HG02759 (cell line): ENCODE data around the gene TMED7.
"Not testable (repeated sequence)": the region's sequence is repeated elsewhere in the genome, so short reads cannot be mapped to it uniquely, and the experiment has no call there.

Source experiments
- ATAC-seq: cut with Tn5 transposase; IDR thresholded peaks from one replicate; pipeline ENCODE4 v1.9.1; 2021; ENCODE audit warnings: mild to moderate bottlenecking, moderate library complexity; ENCODE audit not compliant: unreplicated experiment

The TMED7 gene

DNA sequence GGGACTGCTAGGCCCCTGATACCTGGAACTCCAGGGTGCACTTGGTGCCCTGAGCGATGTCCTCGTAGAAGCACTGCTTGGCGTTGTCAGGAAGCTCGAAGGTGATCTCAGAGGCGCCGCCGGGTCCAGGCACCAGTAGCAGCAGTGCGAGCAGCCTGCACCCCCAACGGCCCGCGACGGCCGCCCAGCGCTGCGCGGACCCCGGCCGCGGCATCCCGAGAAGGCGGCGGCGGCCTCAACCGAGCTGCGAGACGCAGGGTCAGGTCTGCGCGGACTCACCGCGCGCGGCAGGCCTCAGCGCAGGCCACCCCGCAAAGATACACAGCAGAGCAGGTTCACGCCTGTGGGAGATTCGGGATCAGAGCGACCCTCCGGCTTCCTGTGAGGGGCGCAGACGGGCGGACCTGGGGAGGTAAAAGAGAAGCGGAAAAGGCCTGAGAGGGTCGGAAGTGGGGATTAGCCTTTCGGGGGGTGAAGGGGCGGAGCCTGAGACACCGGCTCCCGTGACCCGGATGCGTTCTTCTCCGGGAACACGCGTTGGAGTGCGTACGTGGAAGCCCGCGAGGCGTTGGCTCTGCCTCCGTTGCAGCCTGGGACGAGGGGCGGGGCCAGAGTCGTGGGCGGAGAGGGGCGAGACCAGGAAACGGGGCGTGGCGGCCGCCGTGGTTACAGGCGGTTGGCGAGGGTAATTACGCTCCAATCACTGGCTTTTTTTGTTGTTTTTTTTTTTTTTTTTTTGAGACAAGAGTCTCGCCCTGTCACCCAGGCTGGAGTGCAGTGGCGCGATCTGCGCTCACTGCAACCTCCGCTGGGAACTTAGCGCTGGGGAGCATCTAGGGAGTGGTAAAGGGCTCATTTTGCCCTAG, at the start of gene TMED7:
Gene TMED7 (minus strand): TSS at position 458 of the 866 bp plus-strand sequence. CDS start 244 bp downstream, at position 214.
- ATAC-seq: peak; percentile 92

DNA sequence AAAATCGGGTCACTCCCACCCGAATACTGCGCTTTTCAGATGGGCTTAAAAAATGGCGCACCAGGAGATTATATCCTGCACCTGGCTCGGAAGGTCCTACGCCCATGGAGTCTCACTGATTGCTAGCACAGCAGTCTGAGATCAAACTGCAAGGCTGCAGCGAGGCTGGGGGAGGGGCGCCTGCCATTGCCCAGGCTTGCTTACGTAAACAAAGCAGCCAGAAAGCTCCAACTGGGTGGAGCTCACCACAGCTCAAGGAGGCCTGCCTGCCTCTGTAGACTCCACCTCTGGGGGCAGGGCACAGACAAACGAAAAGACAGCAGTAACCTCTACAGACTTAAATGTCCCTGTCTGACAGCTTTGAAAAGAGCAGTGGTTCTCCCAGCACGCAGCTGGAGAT, 48.9 kb upstream of the TMED7 start:
- ATAC-seq: not testable (repeated sequence)

DNA sequence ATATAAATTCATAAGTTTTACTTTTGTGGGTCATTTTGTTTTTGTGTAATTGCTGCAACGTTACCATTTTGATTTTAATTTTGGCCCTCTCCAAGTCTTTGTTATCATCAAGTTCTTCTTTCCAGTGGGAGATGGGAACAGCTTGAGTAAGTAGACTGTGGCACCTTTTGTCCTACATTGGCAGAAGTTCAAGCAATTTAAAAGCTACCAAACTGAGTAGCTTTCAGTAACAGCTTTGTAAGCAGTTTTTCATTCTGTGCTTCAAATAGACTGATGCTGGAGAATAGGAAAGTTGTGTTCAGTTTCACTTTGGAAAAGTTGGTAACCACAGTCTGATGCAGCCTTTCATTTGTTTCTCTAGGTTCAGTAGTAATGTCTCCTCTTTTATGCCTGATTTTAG, 47.8 kb upstream of the TMED7 start:
- no peak for ATAC-seq

DNA sequence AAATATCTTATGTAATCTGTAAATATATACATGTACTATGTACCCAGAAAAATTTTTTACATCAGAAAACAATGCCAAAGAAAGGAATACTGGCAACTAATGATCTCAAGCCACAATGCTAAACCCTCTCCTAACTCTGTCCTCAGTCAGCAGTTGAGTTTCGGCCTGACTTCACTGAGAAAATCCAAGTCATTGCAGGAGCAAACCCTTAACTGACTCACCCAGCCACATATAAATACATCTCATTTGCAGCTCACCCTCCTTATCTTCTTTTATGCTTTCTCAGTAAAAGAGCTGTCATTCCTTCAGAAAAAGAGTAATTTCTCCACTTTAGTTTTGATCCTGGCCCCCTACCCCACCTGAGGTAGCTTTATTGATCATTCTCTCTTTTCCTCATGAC, 46.1 kb upstream of the TMED7 start:
- ATAC-seq: no peak

DNA sequence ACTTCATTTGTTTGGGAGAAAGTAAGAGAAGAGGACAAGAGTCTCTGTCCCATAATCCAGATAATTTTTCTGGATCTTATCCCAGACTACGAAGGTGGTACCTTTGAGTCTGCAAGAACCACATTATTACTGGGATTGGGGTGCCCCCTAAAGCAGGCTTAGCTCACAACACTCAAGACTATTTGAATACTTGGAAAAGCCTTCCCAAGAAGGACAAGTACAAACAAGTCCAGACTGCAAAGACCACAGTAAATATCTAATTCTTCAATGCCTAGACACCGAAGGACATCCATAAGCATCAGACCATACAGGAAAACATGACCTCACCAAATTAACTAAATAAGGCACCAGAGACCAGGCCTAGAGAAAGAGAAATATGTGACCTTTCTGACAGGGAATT, 40.2 kb upstream of the TMED7 start:
- ATAC-seq: no peak

DNA sequence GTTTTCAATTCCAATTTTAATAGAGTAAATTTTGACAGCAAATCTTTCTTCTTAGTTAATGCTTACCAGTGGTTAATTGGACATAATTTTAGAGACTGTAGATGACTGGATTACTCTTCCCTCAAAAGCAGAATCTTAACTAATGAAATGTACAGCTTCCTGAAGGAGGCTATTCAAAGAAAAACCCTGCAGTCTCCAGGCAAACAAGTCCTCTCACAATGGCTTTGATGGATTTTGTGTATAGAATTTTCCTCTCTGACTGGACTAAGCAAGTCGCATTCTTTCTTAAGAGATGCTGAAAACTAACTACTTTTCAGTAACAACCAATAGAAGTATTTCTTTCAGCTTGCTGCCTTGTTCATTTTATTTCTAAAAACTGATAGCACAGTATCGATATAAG, 35.7 kb upstream of the TMED7 start:
- ATAC-seq: no peak

DNA sequence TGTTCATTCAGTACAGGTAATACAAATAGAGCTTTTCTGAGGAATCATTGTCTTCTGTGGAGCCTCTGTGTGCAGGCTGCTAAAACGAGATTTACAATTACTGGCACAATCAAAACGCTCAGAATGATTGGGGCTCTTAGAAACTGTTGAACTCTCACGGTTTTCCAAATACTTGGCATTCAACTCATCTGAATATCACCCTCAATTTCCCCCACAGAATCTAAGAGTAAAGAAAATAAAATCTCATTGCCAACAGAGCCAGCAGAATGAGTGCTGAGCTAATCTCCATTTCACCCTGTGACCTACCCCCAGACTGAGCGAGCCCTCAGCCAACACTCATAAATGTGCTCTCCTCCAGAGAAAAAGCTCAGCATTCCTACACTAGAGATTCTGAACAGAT, 35.3 kb upstream of the TMED7 start:
- no peak for ATAC-seq

DNA sequence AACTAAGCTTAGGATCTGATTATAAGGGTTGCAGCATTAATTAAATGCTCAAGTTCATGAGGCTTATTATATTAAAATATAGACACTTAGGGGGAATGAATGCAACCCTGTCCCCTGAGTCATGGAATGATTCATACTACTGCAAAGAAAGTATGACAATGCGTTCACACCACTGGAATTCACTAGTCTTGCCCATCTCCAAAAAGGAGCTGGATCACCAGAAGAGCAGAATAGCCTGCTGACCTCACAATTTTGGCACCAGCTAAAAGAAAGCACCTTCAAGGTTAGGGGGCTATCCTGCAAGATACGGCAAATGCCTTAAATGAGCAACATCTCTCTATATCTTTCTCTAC, 32.0 kb upstream of the TMED7 start:
- ATAC-seq: no peak

DNA sequence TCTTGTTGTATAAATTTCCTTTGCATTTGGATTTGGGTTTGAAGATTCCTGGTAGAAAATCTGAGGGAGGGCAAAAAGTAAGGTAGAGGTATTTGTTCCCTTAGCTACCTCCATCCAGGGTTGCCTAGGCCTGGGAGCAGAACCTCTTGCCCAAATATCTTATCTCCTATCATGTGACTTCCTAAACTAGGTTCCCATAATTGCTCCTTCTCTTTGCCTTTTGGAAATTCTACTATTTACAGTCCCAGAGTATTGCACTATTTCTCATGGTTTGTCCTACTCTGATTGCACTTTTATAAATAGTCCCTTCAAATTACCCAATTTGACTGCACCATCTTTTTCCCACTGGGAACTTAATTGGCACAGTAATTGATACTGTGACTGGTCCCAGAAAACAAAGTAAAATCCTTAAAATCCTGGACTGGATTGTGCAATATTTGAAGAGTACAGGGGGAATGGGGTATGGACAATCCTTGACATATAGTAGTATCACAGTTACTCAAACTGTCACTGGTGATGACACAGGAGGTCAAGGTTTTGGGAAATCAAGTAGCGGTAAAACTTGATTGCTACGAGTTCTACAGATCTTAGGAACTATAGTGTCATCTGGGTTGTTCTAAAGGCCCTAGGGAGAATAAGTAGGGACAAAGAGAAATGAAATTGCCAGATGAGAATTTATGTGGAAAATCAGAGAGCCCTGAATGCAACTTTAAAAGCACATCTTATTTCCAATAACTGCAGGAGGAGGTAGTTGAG, 31.5 kb upstream of the TMED7 start:
- ATAC-seq: no peak

DNA sequence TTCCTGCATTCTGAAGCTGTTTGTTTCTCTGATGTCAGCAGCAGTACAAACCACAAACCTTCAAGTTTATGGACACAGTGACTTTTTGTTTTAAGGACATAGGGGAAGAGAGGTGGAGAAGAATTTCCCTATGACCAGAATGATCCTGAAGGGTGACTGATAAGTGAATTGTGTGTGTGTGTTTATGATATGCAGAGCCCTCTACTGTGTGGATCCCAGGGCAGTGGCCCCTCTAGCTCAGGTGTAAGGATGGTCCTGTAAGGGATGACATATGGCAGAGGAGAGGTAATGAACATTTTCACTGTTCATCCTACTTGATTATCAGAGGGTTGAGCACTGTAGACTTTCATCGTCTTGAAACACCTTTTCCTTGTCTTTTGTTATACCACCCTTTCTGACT, 30.6 kb upstream of the TMED7 start:
- ATAC-seq: no peak

DNA sequence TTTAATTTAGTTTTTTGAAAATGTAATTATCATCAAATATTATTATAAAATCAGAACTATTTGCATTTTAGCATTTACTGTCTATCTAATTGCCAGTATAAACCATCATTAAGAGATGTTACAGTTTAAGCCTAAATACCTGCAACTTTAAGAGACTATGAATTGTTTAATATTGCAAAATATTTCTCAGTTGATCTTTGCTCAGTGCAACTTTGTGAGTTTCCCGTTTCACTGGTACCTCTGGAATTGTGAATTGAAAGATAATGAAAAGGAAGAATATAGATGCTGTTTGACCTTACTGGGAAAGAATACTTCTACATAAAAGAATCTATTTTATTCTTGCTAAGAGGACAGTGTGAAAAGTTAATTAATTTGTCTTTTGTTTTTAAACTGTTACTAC, 30.2 kb upstream of the TMED7 start:
- no peak for ATAC-seq

DNA sequence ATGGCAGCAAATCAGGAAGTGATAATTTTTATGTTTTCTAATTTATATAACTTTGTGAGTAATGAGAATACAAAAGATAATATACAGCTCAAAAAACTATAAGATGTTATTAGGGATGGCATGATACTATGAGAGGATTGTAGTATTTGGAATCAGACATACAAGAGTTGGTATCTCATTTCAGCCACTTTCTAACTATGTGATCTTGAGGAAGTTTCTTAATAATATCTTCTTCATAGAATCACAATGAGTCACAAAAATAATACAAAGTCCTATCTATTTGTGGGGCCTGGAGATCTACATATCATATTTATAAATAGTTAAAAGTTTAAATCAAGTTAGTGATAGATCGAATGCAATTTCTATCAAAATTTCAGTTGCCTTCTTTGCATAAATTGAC, 23.7 kb upstream of the TMED7 start:
- ATAC-seq: no peak

DNA sequence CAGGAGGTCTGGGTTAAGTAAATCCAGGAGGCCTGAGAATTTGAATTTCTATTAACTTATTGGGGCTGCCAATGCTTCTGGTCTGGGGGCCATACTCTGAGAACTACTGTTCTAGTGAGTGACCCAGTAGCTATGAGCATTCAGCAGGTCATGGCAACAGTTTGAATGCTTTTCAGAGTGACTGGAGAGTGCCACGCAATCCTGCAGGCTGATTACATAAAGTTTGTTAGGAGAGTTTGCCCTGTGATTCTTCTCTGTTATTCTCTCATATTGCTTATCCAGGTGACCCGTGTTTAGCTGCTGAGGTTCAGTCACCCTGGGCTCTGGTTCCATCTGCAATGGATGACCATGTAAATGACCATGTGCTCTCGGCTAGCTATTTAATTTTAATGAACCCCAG, 22.2 kb upstream of the TMED7 start:
- no peak for ATAC-seq

DNA sequence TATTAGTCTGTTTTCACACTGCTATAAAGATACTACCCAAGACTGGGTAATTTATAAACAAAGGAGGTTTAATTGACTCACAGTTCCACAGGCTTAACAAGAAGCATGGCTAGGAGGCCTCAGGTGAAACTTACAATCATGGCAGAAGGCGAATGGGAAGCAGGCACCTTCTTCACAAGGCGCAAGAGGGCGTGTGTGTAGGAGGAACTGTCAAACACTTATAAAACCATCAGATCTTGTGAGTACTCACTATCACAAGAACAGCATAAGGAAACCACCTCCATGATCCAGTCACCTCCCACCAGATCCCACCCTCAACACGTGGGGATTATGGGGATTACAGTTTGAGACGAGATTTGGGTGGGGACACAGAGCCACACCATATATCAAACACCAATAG, 19.6 kb upstream of the TMED7 start:
- not testable (repeated sequence) for ATAC-seq

DNA sequence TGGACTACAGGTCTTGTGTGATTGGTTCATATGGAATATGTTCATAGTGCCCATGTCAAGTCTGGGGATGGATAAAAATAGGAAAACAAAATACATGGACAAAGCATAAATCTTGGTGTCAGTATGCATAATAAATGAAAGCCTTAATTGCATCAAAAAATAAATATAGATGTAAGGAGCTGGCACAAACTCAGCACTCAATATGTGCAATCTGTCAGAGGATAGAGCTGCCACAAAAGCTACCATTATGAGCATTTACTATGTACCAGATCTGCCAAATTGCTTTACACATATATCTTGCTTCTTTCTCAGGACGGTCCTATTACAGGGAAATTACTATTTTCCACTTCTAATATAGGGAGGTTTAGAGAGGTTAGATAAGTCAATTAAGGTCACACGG, 18.2 kb upstream of the TMED7 start:
- no peak for ATAC-seq

DNA sequence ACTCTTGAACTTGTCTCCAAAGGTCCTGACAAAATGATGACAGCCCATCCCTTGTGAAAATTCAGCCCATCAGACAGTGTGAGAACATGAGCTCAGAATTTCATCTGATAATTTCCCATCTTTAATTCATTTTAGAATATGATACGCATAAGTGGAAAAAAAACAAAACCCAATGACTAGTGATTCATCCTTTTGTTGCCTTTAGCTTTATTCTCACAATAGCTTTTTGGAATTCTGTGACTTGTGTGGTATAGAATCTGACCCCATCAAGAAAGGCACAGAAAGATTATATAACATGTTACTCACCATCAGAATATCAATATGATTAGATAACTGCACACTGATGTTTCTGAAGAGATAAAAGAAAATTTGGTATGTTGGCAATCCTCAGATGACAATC, 16.1 kb upstream of the TMED7 start:
- ATAC-seq: no peak

DNA sequence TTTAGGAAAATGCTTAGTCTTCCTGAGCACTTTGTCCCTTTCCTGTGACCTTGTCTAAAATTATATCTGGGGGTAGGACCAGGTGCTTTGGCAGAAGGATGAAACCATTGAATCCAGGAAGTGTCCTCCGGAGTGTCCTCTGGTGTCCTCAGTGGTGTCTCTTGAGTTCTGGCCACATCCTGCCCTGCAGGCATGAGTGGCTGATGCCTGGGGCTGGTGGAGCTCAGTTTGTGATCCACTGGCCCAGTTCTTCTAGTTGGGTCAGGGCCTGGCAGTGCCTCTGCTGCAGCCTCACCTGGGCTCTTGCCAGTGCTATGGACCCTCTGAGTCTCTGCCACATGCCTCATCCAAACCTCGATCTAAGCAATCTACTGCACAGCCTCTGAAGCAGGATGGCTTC, 14.4 kb upstream of the TMED7 start:
- no peak for ATAC-seq

DNA sequence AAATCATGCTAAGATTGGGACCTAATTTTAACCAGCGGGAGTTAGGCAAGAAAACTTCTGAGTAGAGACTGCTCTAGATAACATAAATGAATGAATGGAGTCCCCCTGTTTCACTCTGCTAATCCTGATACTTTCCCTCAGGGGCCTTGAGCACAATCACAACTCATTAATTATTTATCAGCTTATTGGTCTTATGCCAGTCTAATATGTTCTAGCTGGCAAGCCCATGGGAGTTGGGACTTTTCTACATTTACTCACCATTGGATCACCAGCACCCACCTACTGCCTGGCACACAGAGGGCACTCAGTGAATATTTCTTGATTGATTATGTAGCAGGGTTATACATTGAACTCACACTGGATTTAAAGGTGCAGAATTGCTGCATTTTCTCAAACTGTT, 13.5 kb upstream of the TMED7 start:
- ATAC-seq: peak; percentile 12

DNA sequence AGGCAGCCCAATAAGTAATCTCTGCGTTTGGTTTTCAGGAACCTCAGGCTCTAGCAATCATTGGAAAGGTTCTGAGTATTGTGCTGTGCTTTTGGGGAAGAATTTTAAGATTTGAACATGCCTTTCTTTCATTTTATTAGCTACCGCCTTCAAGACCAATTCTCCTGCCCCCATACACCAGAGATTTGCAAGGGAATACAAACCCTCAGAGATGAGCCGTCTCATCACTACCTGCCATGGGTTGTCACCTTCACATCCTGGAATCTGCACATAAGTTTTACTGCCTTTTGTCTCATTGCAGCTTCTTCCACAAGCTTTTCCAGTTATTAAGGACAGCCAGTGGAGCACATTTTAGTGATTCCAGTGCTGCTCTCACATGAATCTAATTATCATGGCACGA, 11.7 kb upstream of the TMED7 start:
- ATAC-seq: no peak

DNA sequence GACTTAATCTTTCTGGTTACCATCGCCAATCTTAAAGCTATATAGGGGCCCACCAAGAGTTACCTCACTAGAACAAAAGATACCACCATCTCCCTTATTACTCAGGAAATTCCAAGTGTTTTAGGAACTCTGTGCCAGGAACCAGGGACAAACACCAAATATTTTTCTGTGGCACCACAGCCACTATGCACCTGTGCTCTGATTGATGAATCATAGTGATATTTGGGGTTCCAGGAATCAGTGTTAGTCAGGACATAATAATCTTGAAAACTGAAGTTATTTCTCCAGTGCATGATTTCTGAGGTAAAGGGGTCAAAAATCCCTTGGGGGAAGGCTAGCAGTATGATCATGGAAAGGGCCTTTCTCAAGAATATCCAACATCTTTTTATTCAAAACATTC, 10.2 kb upstream of the TMED7 start:
- no peak for ATAC-seq

DNA sequence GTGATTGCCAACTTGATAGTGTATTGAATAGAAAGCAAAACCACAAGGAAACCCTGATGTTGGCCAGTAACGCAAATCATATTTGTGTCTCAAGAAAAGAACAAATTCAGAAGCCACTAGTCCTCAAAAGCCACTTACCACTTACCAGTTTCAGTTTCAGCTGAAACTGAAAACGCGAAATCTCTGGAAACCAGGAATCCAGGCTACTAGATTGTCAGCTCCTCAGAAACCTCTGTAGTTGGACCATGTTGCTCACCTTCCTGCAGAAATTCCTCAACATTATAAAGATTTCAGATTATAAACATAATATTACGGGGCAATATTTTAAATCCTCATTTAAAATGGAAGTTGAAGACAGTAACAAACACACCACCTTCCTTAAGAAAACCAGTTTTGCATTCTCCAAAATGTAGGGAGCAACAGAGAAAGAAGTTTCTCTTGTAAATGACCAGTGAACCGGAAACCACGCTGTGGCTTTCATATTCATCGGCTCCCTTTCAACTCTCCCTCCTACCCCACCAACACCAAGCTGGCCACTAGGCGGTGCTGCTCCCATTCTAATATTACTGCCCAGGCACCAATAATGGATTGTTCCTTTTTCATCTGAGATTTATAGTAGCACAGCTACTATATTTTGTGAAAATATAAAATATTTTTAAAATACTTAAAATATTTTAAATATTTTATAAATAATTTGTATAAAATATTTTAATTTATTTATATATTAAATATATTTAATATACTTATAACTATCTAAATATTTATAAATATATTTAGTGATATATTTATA, 8.7 kb upstream of the TMED7 start:
- ATAC-seq: peak; percentile 60

DNA sequence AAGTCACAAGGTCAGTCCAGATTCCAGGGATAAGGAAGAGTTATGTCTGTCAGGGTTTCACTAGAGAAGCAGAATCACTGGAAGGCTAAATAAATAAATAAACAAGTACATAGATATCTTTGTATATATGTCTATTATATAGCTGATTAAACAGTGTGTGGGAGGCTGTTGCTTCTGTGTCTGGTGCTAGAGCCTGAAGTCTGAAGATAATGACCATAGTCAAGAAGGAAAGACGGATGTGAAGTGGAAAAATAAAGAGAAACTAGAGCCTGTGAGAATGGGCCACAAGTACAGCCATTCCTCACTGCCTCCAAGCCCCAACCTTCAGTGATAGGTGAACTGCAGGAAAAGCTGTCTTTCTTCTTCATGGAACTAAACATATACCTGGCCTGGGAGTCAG, 4.1 kb upstream of the TMED7 start:
- ATAC-seq: no peak
